Activated CD4-positive, CD25-positive, alpha-beta regulatory T cell treated with anti-CD3 and anti-CD28 coated beads, Interleukin-2, amount 50 U/mL, for 16 hours (primary cell): ENCODE results near the gene HTRA3.
"Not testable (repeated sequence)": the region's sequence is repeated elsewhere in the genome, so short reads cannot be mapped to it uniquely, and the experiment has no call there.

Experiments used
- DNase-seq: peaks from one replicate; pipeline ENCODE4 v3.0.0-alpha.2; 2020; ENCODE audit warnings: low read depth, low spot score

The HTRA3 gene

GRCh38 chr4:8341691-8342090, 72.1 kb downstream of the HTRA3 start:
- DNase-seq: no peak

- DNase-seq: no peak
Observed at GRCh38 chr4:8342651-8343261, 73.2 kb downstream of the HTRA3 start.

- DNase-seq: no peak
Observed at GRCh38 chr4:8343262-8343966, 73.9 kb downstream of the HTRA3 start.

- DNase-seq: no peak
Observed at GRCh38 chr4:8343967-8344331, 74.4 kb downstream of the HTRA3 start.

GRCh38 chr4:8344377-8344776, 74.8 kb downstream of the HTRA3 start:
- DNase-seq: no peak

GRCh38 chr4:8345053-8345945, 75.7 kb downstream of the HTRA3 start:
- DNase-seq: no peak

- no peak for DNase-seq
Observed at GRCh38 chr4:8345946-8346814, 76.6 kb downstream of the HTRA3 start.

GRCh38 chr4:8346838-8347605, 77.5 kb downstream of the HTRA3 start:
- DNase-seq: no peak

- DNase-seq: no peak
Observed at GRCh38 chr4:8347660-8348059, 78.1 kb downstream of the HTRA3 start.

- no peak for DNase-seq
Observed at GRCh38 chr4:8348071-8348470, 78.5 kb downstream of the HTRA3 start.

- DNase-seq: not testable (repeated sequence)
Observed at GRCh38 chr4:8349236-8349635, 79.7 kb downstream of the HTRA3 start.

GRCh38 chr4:8349664-8350236, 80.2 kb downstream of the HTRA3 start:
- no peak for DNase-seq

- DNase-seq: no peak
Observed at GRCh38 chr4:8350352-8350751, 80.8 kb downstream of the HTRA3 start.

GRCh38 chr4:8350841-8351461, 81.4 kb downstream of the HTRA3 start:
- DNase-seq: no peak

GRCh38 chr4:8351931-8352367, 82.4 kb downstream of the HTRA3 start:
- no peak for DNase-seq

GRCh38 chr4:8352368-8353157, 83.0 kb downstream of the HTRA3 start:
- DNase-seq: no peak

- no peak for DNase-seq
Observed at GRCh38 chr4:8353158-8353669, 83.7 kb downstream of the HTRA3 start.

- DNase-seq: no peak
Observed at GRCh38 chr4:8353912-8354453, 84.4 kb downstream of the HTRA3 start.

GRCh38 chr4:8355306-8355705, 85.8 kb downstream of the HTRA3 start:
- DNase-seq: no peak
